B cell (primary cell): ENCODE measurements around the gene NSDHL. TPM values are rescaled to one million over a fixed set of nuclear protein-coding genes. Genes with fewer than 3 reads are reported as not detected.

Experiments used
- polyA plus RNA-seq: library from polyadenylated mRNA; depleted of rRNA; stranded (reverse); fragments of >200 nt; gene quantifications from 2 replicates; pipeline ENCODE4 v1.2.3, GENCODE V29; 2012
- total RNA-seq, 2 donors: library from RNA; stranded (reverse); fragments of 120-200 nt in 1 of 2; gene quantifications; 1 replicate in 1 of 2; 2 replicates in 1 of 2; pipeline versions ENCODE4 v1.2.3 to v1.2.4, GENCODE V29; 2013 to 2022

Gene NSDHL
- total and polyA plus RNA-seq, 2 donors (not counting 1 experiment from before 2014, with no cell fraction given) = 4.9 to 10.3 TPM

Other genes starting within 250 kb of the NSDHL start
- gene GABRQ, start 193.2 kb upstream of the NSDHL start, total RNA-seq = not detected in 2 replicates
- not detected in 2 replicates for gene GABRQ, start 193.2 kb upstream of the NSDHL start, polyA plus RNA-seq
- not detected in 2 replicates for gene MAGEA3, start 132.3 kb upstream of the NSDHL start, total RNA-seq
- gene MAGEA3, start 132.3 kb upstream of the NSDHL start, polyA plus RNA-seq = not detected in 2 replicates
- not detected in 2 replicates for gene CSAG2, start 121.8 kb upstream of the NSDHL start, total RNA-seq
- not detected in 2 replicates for gene CSAG2, start 121.8 kb upstream of the NSDHL start, polyA plus RNA-seq
- not detected in 2 replicates for gene MAGEA2B, start 116.4 kb upstream of the NSDHL start, total RNA-seq
- gene MAGEA2B, start 116.4 kb upstream of the NSDHL start, polyA plus RNA-seq = not detected in 2 replicates
- not detected in 2 replicates for gene CSAG1, start 97.3 kb upstream of the NSDHL start, total RNA-seq
- gene CSAG1, start 97.3 kb upstream of the NSDHL start, polyA plus RNA-seq = not detected in 2 replicates
- gene MAGEA12, start 97.3 kb upstream of the NSDHL start, total RNA-seq = not detected in 2 replicates
- gene MAGEA12, start 97.3 kb upstream of the NSDHL start, polyA plus RNA-seq = not detected in 2 replicates
- gene MAGEA2, start 77.2 kb upstream of the NSDHL start, total RNA-seq = not detected in 2 replicates
- gene MAGEA2, start 77.2 kb upstream of the NSDHL start, polyA plus RNA-seq = not detected in 2 replicates
- not detected in 2 replicates for gene CSAG3, start 71.8 kb upstream of the NSDHL start, total RNA-seq
- not detected in 2 replicates for gene CSAG3, start 71.8 kb upstream of the NSDHL start, polyA plus RNA-seq
- gene MAGEA6, start 61.4 kb upstream of the NSDHL start, total RNA-seq = not detected in 2 replicates
- not detected in 2 replicates for gene MAGEA6, start 61.4 kb upstream of the NSDHL start, polyA plus RNA-seq
- 9.4 and 11.1 TPM in 2 replicates for gene CETN2, start 306 bp upstream of the NSDHL start, total RNA-seq
- 3.3 and 3.7 TPM in 2 replicates for gene CETN2, start 306 bp upstream of the NSDHL start, polyA plus RNA-seq
- 0.89 and 1.7 TPM in 2 replicates for gene ZNF185, start 67.0 kb downstream of the NSDHL start, total RNA-seq
- 2.3 and 2.7 TPM in 2 replicates for gene ZNF185, start 67.0 kb downstream of the NSDHL start, polyA plus RNA-seq
- 0.62 and 1.1 TPM in 2 replicates for gene PNMA5, start 163.1 kb downstream of the NSDHL start, total RNA-seq
- 0.35 and 0.49 TPM in 2 replicates for gene PNMA5, start 163.1 kb downstream of the NSDHL start, polyA plus RNA-seq
- gene PNMA3, start 225.4 kb downstream of the NSDHL start, total RNA-seq = 3.3 and 4.2 TPM in 2 replicates
- gene PNMA3, start 225.4 kb downstream of the NSDHL start, polyA plus RNA-seq = 2.5 and 3.8 TPM in 2 replicates
- gene PNMA6A, start 241.4 kb downstream of the NSDHL start, total RNA-seq = 0.20 and 0.39 TPM in 2 replicates
- gene PNMA6A, start 241.4 kb downstream of the NSDHL start, polyA plus RNA-seq = 0.12 and 0.14 TPM in 2 replicates